GM12874 (cell line): ENCODE measurements around the gene LDLRAD3.

ENCODE experiments used
- TF ChIP-seq, protein P1 (sequence below): IDR thresholded peaks from 2 replicates; pipeline ENCODE4 v1.5.1; 2011; ENCODE audit warnings: low read depth, mild to moderate bottlenecking, control low read depth, low read length, moderate library complexity; ENCODE audit not compliant: insufficient read depth

Gene LDLRAD3

DNA sequence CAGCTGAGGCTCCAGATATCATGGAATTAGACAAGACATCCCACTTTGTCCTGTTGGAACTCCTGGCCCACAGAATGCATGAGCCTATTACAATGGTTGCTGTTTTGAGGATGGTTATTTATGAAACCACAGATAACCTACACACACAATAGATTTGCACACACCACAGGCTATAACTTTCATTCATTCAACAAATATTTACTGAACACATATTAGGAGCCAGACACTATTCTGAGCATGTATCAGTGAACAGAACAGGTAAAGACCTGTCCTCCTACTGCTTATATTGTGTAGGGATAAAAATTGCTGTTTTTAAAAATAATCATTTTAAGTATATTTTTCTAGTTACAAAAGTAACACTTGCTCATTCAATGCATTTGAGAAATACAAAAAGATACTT lies 13.4 kb upstream of the LDLRAD3 start:
- TF ChIP-seq, protein P1, sequence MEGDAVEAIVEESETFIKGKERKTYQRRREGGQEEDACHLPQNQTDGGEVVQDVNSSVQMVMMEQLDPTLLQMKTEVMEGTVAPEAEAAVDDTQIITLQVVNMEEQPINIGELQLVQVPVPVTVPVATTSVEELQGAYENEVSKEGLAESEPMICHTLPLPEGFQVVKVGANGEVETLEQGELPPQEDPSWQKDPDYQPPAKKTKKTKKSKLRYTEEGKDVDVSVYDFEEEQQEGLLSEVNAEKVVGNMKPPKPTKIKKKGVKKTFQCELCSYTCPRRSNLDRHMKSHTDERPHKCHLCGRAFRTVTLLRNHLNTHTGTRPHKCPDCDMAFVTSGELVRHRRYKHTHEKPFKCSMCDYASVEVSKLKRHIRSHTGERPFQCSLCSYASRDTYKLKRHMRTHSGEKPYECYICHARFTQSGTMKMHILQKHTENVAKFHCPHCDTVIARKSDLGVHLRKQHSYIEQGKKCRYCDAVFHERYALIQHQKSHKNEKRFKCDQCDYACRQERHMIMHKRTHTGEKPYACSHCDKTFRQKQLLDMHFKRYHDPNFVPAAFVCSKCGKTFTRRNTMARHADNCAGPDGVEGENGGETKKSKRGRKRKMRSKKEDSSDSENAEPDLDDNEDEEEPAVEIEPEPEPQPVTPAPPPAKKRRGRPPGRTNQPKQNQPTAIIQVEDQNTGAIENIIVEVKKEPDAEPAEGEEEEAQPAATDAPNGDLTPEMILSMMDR, result no peak

DNA sequence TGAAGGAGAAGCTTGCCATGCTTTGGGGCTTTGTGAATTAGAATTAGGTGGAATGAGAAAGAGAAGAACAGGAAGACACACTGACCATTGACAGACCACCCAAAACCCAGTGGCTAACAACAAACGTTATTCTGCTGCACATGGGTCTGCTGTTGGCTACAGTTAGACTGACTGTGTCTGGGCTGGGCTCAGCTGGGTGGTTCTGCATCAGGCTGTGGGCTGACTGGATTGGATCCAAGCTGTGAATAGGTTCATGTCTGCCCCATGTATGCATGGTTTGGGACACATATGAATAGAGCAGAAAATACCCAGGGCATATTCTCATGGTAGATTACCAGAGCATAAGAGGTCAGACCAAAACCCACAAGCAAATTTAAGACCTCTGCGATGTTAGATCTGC lies 11.7 kb upstream of the LDLRAD3 start:
- TF ChIP-seq, protein P1, result no peak

DNA sequence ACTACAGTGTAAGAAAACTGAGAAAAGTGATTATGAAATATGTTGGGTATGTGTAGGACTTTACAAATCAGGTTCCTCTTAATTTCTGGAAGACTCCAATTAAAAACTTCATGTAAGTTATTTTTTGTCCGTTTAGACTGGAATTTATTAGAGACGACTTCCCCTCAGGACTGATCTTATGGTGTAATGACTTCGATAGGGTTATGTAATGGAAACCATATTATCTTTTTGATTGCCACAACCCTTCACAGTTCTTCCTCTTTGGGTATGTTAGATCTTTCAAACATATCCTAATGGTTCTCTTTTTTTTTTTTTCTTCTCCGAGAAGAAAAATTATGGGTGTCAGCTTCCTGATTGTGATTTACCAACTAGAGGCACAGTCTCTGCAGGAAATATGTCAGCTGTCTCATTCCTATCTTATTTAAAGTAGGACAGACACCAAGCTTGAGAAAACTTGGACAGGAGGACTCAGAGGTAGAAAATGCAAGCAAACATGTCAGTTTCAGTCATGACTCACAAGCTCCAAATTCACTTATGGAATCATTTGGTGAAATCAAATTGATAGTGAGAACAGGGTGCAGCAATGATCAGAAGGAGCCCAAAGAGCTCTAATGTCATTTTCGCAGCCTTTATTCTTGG lies 11.1 kb upstream of the LDLRAD3 start:
- TF ChIP-seq, protein P1, result no peak

DNA sequence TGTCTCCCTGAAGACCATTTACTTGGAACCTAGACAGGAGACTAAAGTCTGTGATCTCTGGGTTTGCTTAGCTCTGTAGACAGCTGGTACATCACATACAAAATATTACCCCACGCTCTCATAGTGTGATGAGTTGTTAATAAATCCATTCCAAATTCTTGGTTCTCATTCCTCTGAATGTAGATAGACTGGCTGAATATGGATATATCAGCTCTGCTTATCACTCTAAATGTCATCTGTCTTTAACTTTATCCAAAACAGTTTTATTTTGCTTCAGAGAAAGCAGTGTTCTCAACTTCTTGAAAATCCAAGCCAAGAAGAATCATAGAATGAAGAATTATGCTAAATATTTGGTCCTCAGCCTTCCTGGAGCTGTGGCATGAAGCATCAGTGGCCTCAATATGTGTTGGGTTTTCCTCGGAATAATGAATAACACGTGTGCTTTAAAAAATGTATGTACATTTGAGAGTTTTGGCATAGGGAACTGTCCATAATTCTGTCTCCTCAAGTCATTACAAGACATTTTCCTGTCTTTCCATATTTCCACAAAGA lies 10.5 kb upstream of the LDLRAD3 start:
- TF ChIP-seq, protein P1, result no peak

DNA sequence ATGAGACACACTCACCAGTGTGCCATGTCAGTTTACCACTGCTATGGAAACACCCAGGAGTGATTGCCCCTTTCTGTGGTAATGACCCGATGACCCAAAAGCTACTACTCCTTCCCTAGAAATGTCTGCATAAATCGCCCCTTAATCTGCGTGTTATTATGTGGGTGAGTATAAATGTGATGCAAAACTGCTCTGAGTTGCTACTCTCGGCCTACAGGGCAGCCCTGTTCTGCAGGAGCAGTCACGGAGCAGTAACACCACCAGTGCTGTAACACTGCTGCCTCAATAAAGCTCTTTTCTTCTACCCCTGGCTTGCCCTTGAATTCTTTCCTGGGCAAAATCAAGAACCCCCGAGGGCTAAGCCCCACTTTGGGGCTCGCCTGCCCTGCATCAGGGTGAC lies 9.6 kb upstream of the LDLRAD3 start:
- TF ChIP-seq, protein P1, result no peak

DNA sequence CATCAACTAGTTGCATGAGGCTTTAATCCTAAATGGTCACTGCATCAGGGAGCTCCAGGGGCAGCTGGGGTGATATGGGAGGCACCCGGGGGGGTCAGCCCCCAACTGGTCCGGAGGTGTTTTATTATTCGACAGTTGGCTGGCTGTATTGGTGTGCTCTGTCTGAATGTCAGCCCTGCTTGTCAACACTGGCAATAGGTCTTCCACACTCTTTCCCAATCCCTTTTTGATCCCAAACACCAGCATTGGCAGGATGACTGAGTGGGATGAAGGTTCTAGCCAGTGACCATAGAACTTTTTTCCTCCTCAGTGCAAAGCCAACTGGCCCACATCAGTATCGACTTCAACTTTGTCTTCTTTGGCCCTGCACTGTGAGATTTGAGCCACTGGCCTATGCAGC lies 8.9 kb upstream of the LDLRAD3 start:
- TF ChIP-seq, protein P1, result no peak

DNA sequence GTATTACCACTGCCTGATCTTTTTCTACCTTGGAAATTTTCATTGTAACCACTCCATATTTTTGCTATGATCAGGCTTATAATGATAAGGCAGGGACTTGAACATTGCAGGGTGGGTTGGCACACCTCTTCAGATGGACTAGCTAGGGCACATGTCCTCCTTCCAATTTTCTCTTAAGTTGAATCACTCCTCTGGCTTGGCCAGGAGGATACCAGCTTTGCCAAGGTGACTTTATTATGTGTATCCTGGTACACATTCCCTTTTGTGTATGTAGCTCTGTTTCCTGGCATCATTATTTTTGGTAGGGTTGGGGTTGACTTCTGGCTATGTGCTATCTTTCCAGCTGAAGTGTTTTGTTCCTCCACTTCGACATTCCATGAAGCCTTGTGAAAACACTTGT lies 8.5 kb upstream of the LDLRAD3 start:
- TF ChIP-seq, protein P1, result no peak
